GM23248 (cell line): ENCODE results near the gene TIPARP.

Experiments used
- EZH2 ChIP-seq: fragments of 200-600 bp; sonication (generic); IDR thresholded peaks from 2 replicates; pipeline ENCODE4 v1.6.1; 2018; ENCODE audit warnings: antibody characterized with exemption, mild to moderate bottlenecking; ENCODE audit not compliant: insufficient read depth, poor library complexity, severe bottlenecking
- EZH2phosphoT487 ChIP-seq: fragments of 200-600 bp; sonication (generic); IDR thresholded peaks from 2 replicates; pipeline ENCODE4 v1.6.1; 2018; ENCODE audit warnings: antibody characterized with exemption, moderate library complexity, mild to moderate bottlenecking, low read depth; ENCODE audit not compliant: insufficient read depth

GRCh38 chr3:156727519-156728205, 53.3 kb downstream of the TIPARP start:
- no peak for TF ChIP-seq EZH2
- TF ChIP-seq EZH2phosphoT487, result no peak
